ENCODE results near the gene COL8A1. TPM values are rescaled to one million over a fixed set of nuclear protein-coding genes. Genes with fewer than 3 reads are reported as not detected.
"Not testable (repeated sequence)": the region's sequence is repeated elsewhere in the genome, so short reads cannot be mapped to it uniquely, and the experiment has no call there.

Gene COL8A1
- total RNA-seq, 1 experiment from 2014 or later = 8.1 TPM

DNA sequence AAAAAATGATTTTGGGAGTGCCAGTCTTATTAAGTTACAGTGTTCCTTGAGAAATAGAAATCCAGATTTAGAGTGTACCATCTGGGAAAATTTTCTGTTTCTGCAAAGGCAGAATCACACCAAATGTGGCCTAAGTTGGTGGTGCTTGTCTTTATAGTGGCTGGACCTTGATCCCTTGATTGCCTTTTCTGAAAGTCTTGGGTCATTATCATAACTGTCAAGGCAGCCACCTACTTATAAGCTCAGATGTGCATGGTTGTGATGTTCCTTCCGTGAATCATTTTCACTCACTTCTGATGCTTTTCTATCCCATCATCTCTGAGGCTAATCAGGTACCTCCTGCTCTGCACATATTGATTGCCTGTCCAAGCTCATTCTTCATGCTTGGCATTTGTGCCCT, 199.3 kb downstream of the COL8A1 start:
- ChIA-PET CTCF (interaction anchor here (0.6 to 1.1 kb wide), 2 partner anchors 9 to 255 kb away, joined by 3 to 4 read pairs; no protein-coding TSS in a partner anchor), POLR2A (ENCODE audit: unreplicated experiment) (no interaction called here)
- no peaks in the 10 kb centered on the region; the same call in 1 of the 2 replicates for H3K4me1 ChIP-seq (replicated peaks; ENCODE audit: insufficient read depth)
- H3K9me2 ChIP-seq (ENCODE audit: insufficient read depth) = no peaks in the 10 kb centered on the region
- no peak overlapping the region for H2AFZ ChIP-seq
- H3F3A ChIP-seq (ENCODE audit: insufficient read depth, low read depth) = peaks cover 3% of the 10 kb centered on the region; the same call in 1 of the 2 replicates
- H3K27me3 ChIP-seq (ENCODE audit: insufficient read depth, low read depth) = no peaks in the 10 kb centered on the region
- H4K20me1 ChIP-seq (ENCODE audit: insufficient read depth) = no peaks in the 10 kb centered on the region
- H3K4me3 ChIP-seq = no peak overlapping the region
- no peak overlapping the region for H3K27ac ChIP-seq
- H3K4me2 ChIP-seq = no peak overlapping the region
- intact Hi-C loops (cut with micrococcal nuclease; ENCODE audit: unreplicated experiment) = no loop called here
- no peaks in the 10 kb centered on the region for H3K9me3 ChIP-seq (ENCODE audit: insufficient read depth, low read depth)
- peaks cover 7% of the 10 kb centered on the region; the same call in 1 of the 2 replicates for H3K36me3 ChIP-seq (ENCODE audit: low read depth)
- BruUV-seq (replicated peaks) = no TSS peak
- peaks cover 50% of the 10 kb centered on the region for H3K79me2 ChIP-seq (ENCODE audit: low read depth)
- no peak for DNase-seq
- no peak for TF ChIP-seq CTCF (conservative IDR thresholded peaks at IDR 0.05)

DNA sequence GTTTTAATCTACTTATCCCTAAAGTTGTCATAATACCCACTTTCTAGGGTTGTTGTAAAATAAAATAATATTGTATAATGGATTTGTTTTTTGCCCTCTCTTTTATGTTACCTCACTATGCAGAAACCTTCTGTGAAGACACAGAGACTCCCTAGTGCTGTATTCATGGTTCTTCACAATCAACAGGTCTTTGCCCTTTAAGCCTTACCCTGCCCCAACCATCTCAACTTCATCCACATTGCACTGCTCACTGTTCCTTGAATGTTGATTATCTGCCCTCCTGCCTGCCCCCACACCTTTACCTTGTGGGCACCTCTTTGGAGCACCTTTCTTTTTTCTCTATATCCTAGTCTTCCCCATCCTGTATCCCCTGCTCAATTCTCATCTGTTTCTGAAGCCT, 200.4 kb downstream of the COL8A1 start:
- no TSS peak for BruUV-seq (replicated peaks)
- H3K4me3 ChIP-seq = no peak overlapping the region
- H2AFZ ChIP-seq = no peak overlapping the region
- H3K4me2 ChIP-seq = no peak overlapping the region
- no peaks in the 10 kb centered on the region for H3K27me3 ChIP-seq (ENCODE audit: insufficient read depth, low read depth)
- no peak for DNase-seq
- intact Hi-C loops (cut with micrococcal nuclease; ENCODE audit: unreplicated experiment) = no loop called here
- H3K9me3 ChIP-seq (ENCODE audit: insufficient read depth, low read depth) = no peaks in the 10 kb centered on the region
- ChIA-PET CTCF (interaction anchor here (0.5 kb wide), 1 partner anchor 176 kb away, joined by 13 read pairs; no protein-coding TSS in a partner anchor), POLR2A (ENCODE audit: unreplicated experiment) (no interaction called here)
- H3K36me3 ChIP-seq (ENCODE audit: low read depth) = peaks cover 7% of the 10 kb centered on the region; the same call in 1 of the 2 replicates
- H3K79me2 ChIP-seq (ENCODE audit: low read depth) = peaks cover 43% of the 10 kb centered on the region
- H3K4me1 ChIP-seq (replicated peaks; ENCODE audit: insufficient read depth) = peaks cover 8% of the 10 kb centered on the region; the same call in 1 of the 2 replicates
- H3K27ac ChIP-seq = no peak overlapping the region
- peaks cover 6% of the 10 kb centered on the region; the same call in 1 of the 2 replicates for H3F3A ChIP-seq (ENCODE audit: insufficient read depth, low read depth)
- H3K9me2 ChIP-seq (ENCODE audit: insufficient read depth) = no peaks in the 10 kb centered on the region
- no peaks in the 10 kb centered on the region for H4K20me1 ChIP-seq (ENCODE audit: insufficient read depth)
- no peak for TF ChIP-seq CTCF (conservative IDR thresholded peaks at IDR 0.05)
- no peak for TF ChIP-seq EZH2 (IDR thresholded peaks at IDR 0.05; ENCODE audit: low read depth)

DNA sequence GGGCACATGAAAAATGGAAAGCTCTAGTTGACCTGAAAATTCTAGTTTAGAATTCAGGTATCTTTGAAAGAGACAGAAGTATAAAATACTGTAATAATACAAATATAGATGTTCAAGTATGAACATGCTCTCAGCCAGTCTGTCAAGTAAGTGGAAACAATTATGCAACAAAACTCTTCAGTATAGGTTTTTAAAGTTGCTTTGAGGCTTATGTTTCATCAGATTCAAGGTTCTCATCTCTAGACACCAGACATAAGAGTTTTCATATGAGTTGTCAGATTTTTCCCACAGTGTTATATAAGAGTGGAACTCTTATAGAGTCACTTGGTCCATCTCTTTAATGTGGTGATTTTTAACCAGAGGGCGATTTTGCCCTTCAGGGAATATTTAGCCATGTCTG, 201.2 kb downstream of the COL8A1 start:
- H3K9me2 ChIP-seq (ENCODE audit: insufficient read depth) = no peaks in the 10 kb centered on the region
- H3K79me2 ChIP-seq (ENCODE audit: low read depth) = peaks cover 44% of the 10 kb centered on the region
- H4K20me1 ChIP-seq (ENCODE audit: insufficient read depth) = no peaks in the 10 kb centered on the region
- no peak overlapping the region for H2AFZ ChIP-seq
- H3K4me3 ChIP-seq = no peak overlapping the region
- TF ChIP-seq EZH2 (IDR thresholded peaks at IDR 0.05; ENCODE audit: low read depth) = no peak
- TF ChIP-seq CTCF (conservative IDR thresholded peaks at IDR 0.05) = no peak
- peaks cover 8% of the 10 kb centered on the region; the same call in 1 of the 2 replicates for H3K4me1 ChIP-seq (replicated peaks; ENCODE audit: insufficient read depth)
- H3K36me3 ChIP-seq (ENCODE audit: low read depth) = peaks cover 7% of the 10 kb centered on the region; the same call in 1 of the 2 replicates
- intact Hi-C loops (cut with micrococcal nuclease; ENCODE audit: unreplicated experiment) = loop anchor here (10.0 kb wide), 1 partner anchor 325 kb away; no protein-coding TSS in a partner anchor
- no peak overlapping the region for H3K27ac ChIP-seq
- peaks cover 6% of the 10 kb centered on the region; the same call in 1 of the 2 replicates for H3F3A ChIP-seq (ENCODE audit: insufficient read depth, low read depth)
- DNase-seq = no peak
- no TSS peak for BruUV-seq (replicated peaks)
- no peaks in the 10 kb centered on the region for H3K27me3 ChIP-seq (ENCODE audit: insufficient read depth, low read depth)
- CTCF ChIA-PET = interaction anchor here (0.5 kb wide), 1 partner anchor 175 kb away, joined by 13 read pairs; no protein-coding TSS in a partner anchor
- POLR2A ChIA-PET (ENCODE audit: unreplicated experiment) = no interaction called here
- no peaks in the 10 kb centered on the region for H3K9me3 ChIP-seq (ENCODE audit: insufficient read depth, low read depth)
- H3K4me2 ChIP-seq = no peak overlapping the region

DNA sequence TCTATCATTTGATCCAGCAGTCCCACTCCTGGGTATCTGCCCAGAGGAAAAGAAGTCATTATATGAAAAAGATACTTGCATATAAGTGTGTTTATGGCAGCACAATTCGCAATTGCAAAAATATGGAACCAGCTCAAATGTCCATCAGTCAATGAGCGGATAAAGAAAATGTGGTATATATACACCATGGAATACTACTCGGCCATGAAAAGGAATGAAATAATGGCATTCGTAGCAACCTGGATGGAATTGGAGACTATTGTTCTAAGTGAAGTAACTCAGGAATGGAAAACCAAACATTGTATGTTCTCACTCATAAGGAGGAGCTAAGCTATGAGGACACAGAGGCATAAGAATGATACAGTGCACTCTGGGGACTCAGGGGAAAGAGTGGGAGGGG, 203.6 kb downstream of the COL8A1 start:
- Histone ChIP-seq H3K4me1 (replicated peaks; ENCODE audit: insufficient read depth) (peaks cover 24% of the 10 kb centered on the region), H3F3A (ENCODE audit: insufficient read depth, low read depth) (peaks cover 10% of the 10 kb centered on the region; the same call in 1 of the 2 replicates), H3K36me3 (ENCODE audit: low read depth) (peaks cover 13% of the 10 kb centered on the region; the same call in 1 of the 2 replicates), H3K79me2 (ENCODE audit: low read depth) (peaks cover 43% of the 10 kb centered on the region; the same call in 1 of the 2 replicates)
- intact Hi-C loops (cut with micrococcal nuclease; ENCODE audit: unreplicated experiment) = loop anchor here (2.0 to 10.0 kb wide), 3 partner anchors 161 to 323 kb away; no protein-coding TSS in a partner anchor
- H3K27ac ChIP-seq; DNase-seq; BruUV-seq (replicated peaks); H3K9me2 ChIP-seq (ENCODE audit: insufficient read depth); H3K9me3 ChIP-seq (ENCODE audit: insufficient read depth, low read depth); H3K27me3 ChIP-seq (ENCODE audit: insufficient read depth, low read depth); H4K20me1 ChIP-seq (ENCODE audit: insufficient read depth); POLR2A ChIA-PET (ENCODE audit: unreplicated experiment); H3K4me3 ChIP-seq; H2AFZ ChIP-seq; H3K4me2 ChIP-seq: not testable (repeated sequence)
- CTCF ChIA-PET = interaction anchor here (1.2 kb wide), 1 partner anchor 412 kb away, joined by 3 read pairs; no protein-coding TSS in a partner anchor

All from PC-9 (cell line).